Stimulated activated memory B cell treated with anti-CD40 and anti-IgM and Interleukin-4, amounts not matched to agents 10 μg/mL and 1 μg/mL and 100 μg/mL, for 72 hours (primary cell): ENCODE data around the gene ASB17.

Experiments used
- ATAC-seq: fragments of 150-1000 bp; cut with Tn5 transposase; 2 replicates; pipeline ENCODE4 v1.10.0; 2021
- H3K27ac Mint-ChIP-seq: one replicate; pipeline ENCODE4 v1.8.0; 2022; ENCODE audit warnings: mild to moderate bottlenecking, mixed read lengths
- H3K27me3 Mint-ChIP-seq: one replicate; pipeline ENCODE4 v1.8.0; 2022; ENCODE audit warnings: mixed read lengths
- H3K36me3 Mint-ChIP-seq: one replicate; pipeline ENCODE4 v1.8.0; 2022; ENCODE audit warnings: mixed read lengths
- H3K4me1 Mint-ChIP-seq: one replicate; pipeline ENCODE4 v1.8.0; 2022; ENCODE audit warnings: mixed read lengths
- H3K4me3 Mint-ChIP-seq: one replicate; pipeline ENCODE4 v1.8.0; 2022; ENCODE audit warnings: mild to moderate bottlenecking, moderate library complexity, mixed read lengths
- H3K9me3 Mint-ChIP-seq: one replicate; pipeline ENCODE4 v1.8.0; 2022; ENCODE audit warnings: mixed read lengths

ASB17 gene

GRCh38 chr1:75908717-75909152, 23.5 kb downstream of the ASB17 start:
- Mint-ChIP-seq H3K36me3 (no peaks in the 10 kb centered on the region), H3K4me3 (no peak overlapping the region), H3K4me1 (no peaks in the 10 kb centered on the region), H3K27me3 (peaks cover 27% of the 10 kb centered on the region), H3K9me3 (peaks cover 18% of the 10 kb centered on the region), H3K27ac (no peak overlapping the region)
- no peak for ATAC-seq

- Mint-ChIP-seq H3K27me3 (peaks cover 20% of the 10 kb centered on the region), H3K27ac (no peak overlapping the region), H3K4me1 (no peaks in the 10 kb centered on the region), H3K36me3 (no peaks in the 10 kb centered on the region), H3K4me3 (no peak overlapping the region), H3K9me3 (peaks cover 2% of the 10 kb centered on the region)
- ATAC-seq: no peak
Observed at GRCh38 chr1:75901371-75901770, 30.8 kb downstream of the ASB17 start.

- Mint-ChIP-seq H3K27me3 (no peaks in the 10 kb centered on the region), H3K36me3 (no peaks in the 10 kb centered on the region), H3K27ac (no peak overlapping the region), H3K4me3 (no peak overlapping the region), H3K4me1 (no peaks in the 10 kb centered on the region), H3K9me3 (no peaks in the 10 kb centered on the region)
- ATAC-seq: no peak
Observed at GRCh38 chr1:75884437-75884836, 47.8 kb downstream of the ASB17 start.

- H3K27me3 Mint-ChIP-seq: no peaks in the 10 kb centered on the region
- no peak overlapping the region for H3K27ac Mint-ChIP-seq
Observed at GRCh38 chr1:75879985-75880384, 52.2 kb downstream of the ASB17 start.

GRCh38 chr1:75870951-75871350, 61.3 kb downstream of the ASB17 start:
- H3K27me3 Mint-ChIP-seq: peaks cover 10% of the 10 kb centered on the region
- H3K9me3 Mint-ChIP-seq: peaks cover 6% of the 10 kb centered on the region
- no peak overlapping the region for H3K27ac Mint-ChIP-seq
- H3K4me1 Mint-ChIP-seq: no peaks in the 10 kb centered on the region
- peaks cover 7% of the 10 kb centered on the region for H3K36me3 Mint-ChIP-seq
- H3K4me3 Mint-ChIP-seq: no peak overlapping the region
- ATAC-seq: no peak

More at GRCh38 chr1:75879985-75880384, 52.2 kb downstream of the ASB17 start:
- Mint-ChIP-seq H3K4me1 (no peaks in the 10 kb centered on the region), H3K4me3 (no peak overlapping the region), H3K9me3 (no peaks in the 10 kb centered on the region), H3K36me3 (no peaks in the 10 kb centered on the region)
- no peak for ATAC-seq
